HepG2 (cell line): Measurements from ENCODE around the gene ZNF90. TPM values are rescaled to one million over a fixed set of nuclear protein-coding genes. Genes with fewer than 3 reads are reported as not detected.

Source experiments
- ATAC-seq: fragments of 200-7000 bp; cut with Tn5 transposase; 3 replicates; pipeline ENCODE4 v1.9.1; 2020; ENCODE audit warnings: mild to moderate bottlenecking, moderate library complexity
- BruUV-seq: library from RNA; stranded (reverse); fragments of 400-500 nt; replicated peaks from 2 replicates; lab custom pipeline; 2021; lab: Mats Ljungman, UMichigan
- CTCF ChIA-PET: fragments of 300-600 bp; formaldehyde crosslinking; extraction: SDS; loops from one replicate; lab custom pipeline; 2021; ENCODE audit warnings: low total read pairs, inconsistent platforms, low intra/inter-chr PET ratio; lab: Yijun Ruan, JAX
- POLR2A ChIA-PET: fragments of 350-600 bp; sonication (Branson Sonifier 250); formaldehyde crosslinking; loops from one replicate; lab custom pipeline; 2020; ENCODE audit warnings: antibody characterized with exemption, inconsistent platforms; lab: Yijun Ruan, JAX
- DNase-seq: peaks from one replicate; pipeline ENCODE4 v3.0.0-alpha.2; 2015; ENCODE audit warnings: low spot score
- FAIRE-seq: peaks from 3 replicates; lab custom pipeline; 2011; peaks lifted over from hg19 to GRCh38; lab: Jason Lieb, UNC
- H2AFZ ChIP-seq: one replicate; pipeline ENCODE4 v1.6.1; 2011; ENCODE audit warnings: low read length, inconsistent platforms
- H3K27ac ChIP-seq: fragments of 300-600 bp; 3 replicates; pipeline ENCODE4 v1.8.0; 2011; ENCODE audit warnings: mixed run types, mild to moderate bottlenecking, mixed read lengths, low read length, inconsistent platforms; ENCODE audit not compliant: insufficient read depth; ENCODE audit errors: extremely low read length
- H3K27me3 ChIP-seq, 2 experiments: fragments of 200-600 bp in 1 of 2; 2 replicates in 1 of 2; 3 replicates in 1 of 2; pipeline versions ENCODE4 v1.6.0 to v1.8.0; 2011; ENCODE audit warnings: low read length in 2 of 2, mild to moderate bottlenecking in 2 of 2, moderate library complexity in 2 of 2, inconsistent platforms in 1 of 2; ENCODE audit not compliant: insufficient read depth in 2 of 2, control insufficient read depth in 1 of 2
- H3K36me3 ChIP-seq, 2 experiments: fragments of 200-600 bp in 1 of 2; replicated peaks in 1 of 2; 2 replicates in 1 of 2; 3 replicates in 1 of 2; pipeline versions ENCODE4 v1.5.1 to v1.8.0; 2011; ENCODE audit warnings: low read length in 2 of 2, inconsistent platforms in 1 of 2; ENCODE audit not compliant: insufficient read depth in 2 of 2, control insufficient read depth in 1 of 2
- H3K4me1 ChIP-seq: 2 replicates; pipeline ENCODE4 v1.5.1; 2012; ENCODE audit warnings: low read length, inconsistent platforms; ENCODE audit not compliant: insufficient read depth
- H3K4me2 ChIP-seq: 2 replicates; pipeline ENCODE4 v1.6.0; 2011; ENCODE audit warnings: low read depth, low read length, inconsistent platforms
- H3K4me3 ChIP-seq, 3 experiments: fragments of 200-600 bp in 1 of 3; sonication (generic), shearing (Covaris generic) in 1 of 3; replicated peaks in 1 of 3; 2 replicates each; pipeline ENCODE4 v1.5.1; 2011 to 2016; ENCODE audit warnings: low read length in 3 of 3, inconsistent platforms in 2 of 3, low read depth in 2 of 3, mild to moderate bottlenecking in 2 of 3, control low read depth in 1 of 3, mixed read lengths in 1 of 3; ENCODE audit not compliant: insufficient read depth in 1 of 3
- H3K79me2 ChIP-seq: one replicate; pipeline ENCODE4 v1.6.1; 2011; ENCODE audit warnings: low read length, inconsistent platforms; ENCODE audit not compliant: insufficient read depth
- H3K9ac ChIP-seq: 2 replicates; pipeline ENCODE4 v1.6.0; 2011; ENCODE audit warnings: mild to moderate bottlenecking, low read depth, low read length, inconsistent platforms; ENCODE audit not compliant: insufficient read depth
- H3K9me3 ChIP-seq: 2 replicates; pipeline ENCODE4 v1.5.1; 2012; ENCODE audit warnings: mild to moderate bottlenecking, low read length
- H4K20me1 ChIP-seq: 2 replicates; pipeline ENCODE4 v1.6.0; 2011; ENCODE audit warnings: inconsistent platforms, mild to moderate bottlenecking, low read length, moderate library complexity; ENCODE audit not compliant: insufficient read depth
- ARID5B ChIP-seq: IDR thresholded peaks from 2 replicates; pipeline ENCODE4 v1.4.0; 2020; ENCODE audit warnings: mild to moderate bottlenecking, missing genetic modification reagents
- BRCA1 ChIP-seq: sonication (generic); formaldehyde crosslinking; IDR thresholded peaks from 2 replicates; pipeline ENCODE4 v1.4.0; 2020; ENCODE audit warnings: missing genetic modification reagents
- CBX1 ChIP-seq: IDR thresholded peaks from one replicate; pipeline ENCODE4 v1.6.1; 2016; ENCODE audit warnings: antibody characterized with exemption, low read depth
- ELK4 ChIP-seq: sonication (generic); formaldehyde crosslinking; IDR thresholded peaks from 2 replicates; pipeline ENCODE4 v1.9.0; 2021; ENCODE audit warnings: missing genetic modification reagents, borderline replicate concordance
- HBP1 ChIP-seq: IDR thresholded peaks from 2 replicates; pipeline ENCODE4 v1.6.1; 2016; ENCODE audit warnings: low read depth, control low read depth
- HIC2 ChIP-seq: sonication (generic); formaldehyde crosslinking; IDR thresholded peaks from 2 replicates; pipeline ENCODE4 v1.9.0; 2022; ENCODE audit warnings: low read depth, missing genetic modification reagents
- JUND ChIP-seq: sonication (generic); formaldehyde crosslinking; IDR thresholded peaks from 2 replicates; pipeline ENCODE4 v1.8.0; 2022; ENCODE audit warnings: mild to moderate bottlenecking, missing genetic modification reagents
- MEIS1 ChIP-seq: sonication (generic); formaldehyde crosslinking; IDR thresholded peaks from 2 replicates; pipeline ENCODE4 v1.9.0; 2021; ENCODE audit warnings: mild to moderate bottlenecking, missing genetic modification reagents, moderate library complexity, borderline replicate concordance
- ZFX ChIP-seq: sonication (generic); formaldehyde crosslinking; IDR thresholded peaks from 2 replicates; pipeline ENCODE4 v1.4.0; 2020; ENCODE audit warnings: mild to moderate bottlenecking, low read depth, missing genetic modification reagents, moderate library complexity
- ZNF136 ChIP-seq: sonication (generic); formaldehyde crosslinking; IDR thresholded peaks from 2 replicates; pipeline ENCODE4 v1.8.1; 2022; ENCODE audit warnings: low read depth, mild to moderate bottlenecking, moderate library complexity, missing genetic modification reagents
- ZNF234 ChIP-seq: sonication (generic); formaldehyde crosslinking; conservative IDR thresholded peaks from 2 replicates; pipeline ENCODE4 v1.5.1; 2020; ENCODE audit warnings: mild to moderate bottlenecking, missing genetic modification reagents
- ZNF513 ChIP-seq: sonication (generic); formaldehyde crosslinking; conservative IDR thresholded peaks from 2 replicates; pipeline ENCODE4 v1.5.0; 2020; ENCODE audit warnings: missing genetic modification reagents
- ZNF629 ChIP-seq: sonication (generic); formaldehyde crosslinking; conservative IDR thresholded peaks from 2 replicates; pipeline ENCODE4 v1.5.0; 2020; ENCODE audit warnings: missing genetic modification reagents
- WGBS: methylation state at CpG from one replicate; pipeline ENCODE4 v1.1.6; 2017; ENCODE audit warnings: low lambda C conversion rate; 5-methylcytosine and 5-hydroxymethylcytosine counted together
- in situ Hi-C: cut with HindIII; loops from 2 replicates; pipeline ENCODE4 v1.10.0; 2017; ENCODE audit warnings: low pct_unique_long_range_greater_than_20kb; ENCODE audit not compliant: extremely low pct_ligation_motif_present
- intact Hi-C: fragments of 100-400 bp; cut with micrococcal nuclease; formaldehyde crosslinking; loops from one replicate; pipeline ENCODE4 v1.10.0; 2022; ENCODE audit not compliant: unreplicated experiment
- polyA plus RNA-seq, 8 experiments: library from polyadenylated mRNA; depleted of rRNA in 3 of 8; stranded (reverse) in 7 of 8; unstranded in 1 of 8; fragments of >200 nt; fragmentation: Illumina TruSeq in 4 of 8; extraction: Trizol in 4 of 8; gene quantifications; 2 replicates each; pipeline versions ENCODE4 v1.2.1 to v1.2.3, GENCODE V29; 2011 to 2016; ENCODE audit warnings: low read depth in 4 of 8, missing spikeins in 1 of 8, mixed read lengths in 1 of 8; ENCODE audit not compliant: insufficient read depth in 1 of 8
- total RNA-seq, 5 experiments: library from RNA; depleted of rRNA; stranded (reverse); fragments of >200 nt; fragmentation: Illumina TruSeq; extraction: Trizol; gene quantifications; 2 replicates each; pipeline ENCODE4 v1.2.3, GENCODE V29; 2016; ENCODE audit warnings: low read depth in 1 of 5

ZNF90 gene
- total and polyA plus RNA-seq, 2 of the 13 experiments (the other 11 are each of a cell fraction or from before 2014, with no cell fraction given): 2.1 to 3.8 TPM

GRCh38 chr19:20066861-20067260 is 10.9 kb upstream of the ZNF90 start (continued):
- TF ChIP-seq ARID5B (CRISPR knock-in tag) (no peak), ZFX (no peak), JUND (CRISPR knock-in tag) (no peak), HIC2 (CRISPR knock-in tag) (no peak), ZNF234 (CRISPR knock-in tag) (no peak), CBX1 (no peak), ZNF136 (CRISPR knock-in tag) (no peak)

- DNase-seq: no peak
- H3K27me3 ChIP-seq: no peaks in the 10 kb centered on the region
- BruUV-seq: no TSS peak
- no peak overlapping the region for H2AFZ ChIP-seq
- no peak overlapping the region for H3K9ac ChIP-seq
- no peaks in the 10 kb centered on the region for H3K36me3 ChIP-seq
- no peak overlapping the region for H3K4me3 ChIP-seq
- no peaks in the 10 kb centered on the region for H3K79me2 ChIP-seq
- no peak overlapping the region for H3K27ac ChIP-seq
- in situ Hi-C loops: no loop called here
- H3K4me1 ChIP-seq: no peaks in the 10 kb centered on the region
- intact Hi-C loops: no loop called here
- H4K20me1 ChIP-seq: no peaks in the 10 kb centered on the region
- ChIA-PET POLR2A (no interaction called here), CTCF (no interaction called here)
- WGBS: 34% methylated on average over 9 of the region's 9 CpGs
- peaks cover 48% of the 10 kb centered on the region for H3K9me3 ChIP-seq
- no peak overlapping the region for H3K4me2 ChIP-seq
- FAIRE-seq: no peak
- no peak for ATAC-seq
- TF ChIP-seq ELK4 (CRISPR knock-in tag) (no peak), BRCA1 (CRISPR knock-in tag) (no peak), ZNF629 (CRISPR knock-in tag) (no peak), ZNF513 (CRISPR knock-in tag) (no peak), MEIS1 (CRISPR knock-in tag) (no peak), HBP1 (CRISPR knock-in tag) (no peak)
These were observed 9.9 kb upstream of the ZNF90 start for GRCh38 chr19:20067943-20068342.
